HepG2 (cell line): ENCODE data around the gene CCDC142. TPM values are rescaled to one million over a fixed set of nuclear protein-coding genes. Genes with fewer than 3 reads are reported as not detected.

Experiments
- ARID3A ChIP-seq: IDR thresholded peaks from 2 replicates; pipeline ENCODE4 v1.6.1; 2012; ENCODE audit warnings: low read depth, low read length, improper control_type of control experiment
- CENPT ChIP-seq: sonication (generic); formaldehyde crosslinking; IDR thresholded peaks from 2 replicates; pipeline ENCODE4 v1.8.0; 2022; ENCODE audit warnings: low read depth, mild to moderate bottlenecking, moderate library complexity, missing genetic modification reagents
- CSRNP1 ChIP-seq: sonication (generic); formaldehyde crosslinking; IDR thresholded peaks from 2 replicates; pipeline ENCODE4 v1.8.1; 2023; ENCODE audit warnings: mild to moderate bottlenecking, missing genetic modification reagents
- ERF ChIP-seq: IDR thresholded peaks from 2 replicates; pipeline ENCODE4 v1.6.1; 2018; ENCODE audit warnings: missing biosample characterization, missing genetic modification reagents
- HMGA1 ChIP-seq: sonication (generic); formaldehyde crosslinking; conservative IDR thresholded peaks from 2 replicates; pipeline ENCODE4 v1.4.0; 2020; ENCODE audit warnings: missing genetic modification reagents
- MAFG ChIP-seq: sonication (generic); formaldehyde crosslinking; IDR thresholded peaks from 2 replicates; pipeline ENCODE4 v1.5.1; 2020; ENCODE audit warnings: mild to moderate bottlenecking, missing genetic modification reagents
- PHF20 ChIP-seq: sonication (generic); formaldehyde crosslinking; IDR thresholded peaks from 2 replicates; pipeline ENCODE4 v1.5.0; 2020; ENCODE audit warnings: mild to moderate bottlenecking, missing genetic modification reagents
- PHF5A ChIP-seq: IDR thresholded peaks from one replicate; pipeline ENCODE4 v1.6.1; 2018; ENCODE audit warnings: low read depth, missing genetic modification reagents; ENCODE audit not compliant: unreplicated experiment
- PLSCR1 ChIP-seq: sonication (generic); formaldehyde crosslinking; IDR thresholded peaks from 2 replicates; pipeline ENCODE4 v1.5.0; 2020; ENCODE audit warnings: missing genetic modification reagents, mild to moderate bottlenecking, borderline replicate concordance
- RXRB ChIP-seq: IDR thresholded peaks from 2 replicates; pipeline ENCODE4 v1.6.1; 2016; ENCODE audit warnings: borderline replicate concordance, missing genetic modification reagents, missing compliant biosample characterization
- SNAPC2 ChIP-seq: sonication (generic); formaldehyde crosslinking; IDR thresholded peaks from 2 replicates; pipeline ENCODE4 v1.8.1; 2022; ENCODE audit warnings: mild to moderate bottlenecking, missing genetic modification reagents
- ZBTB49 ChIP-seq: sonication (generic); formaldehyde crosslinking; IDR thresholded peaks from 2 replicates; pipeline ENCODE4 v1.4.0; 2020; ENCODE audit warnings: missing genetic modification reagents, borderline replicate concordance
- ZFP36 ChIP-seq: fragments of 150-350 bp; IDR thresholded peaks from 2 replicates; pipeline ENCODE4 v1.6.1; 2018; ENCODE audit warnings: borderline replicate concordance, low read length, low read depth; ENCODE audit not compliant: partially characterized antibody
- ZFP91 ChIP-seq: sonication (generic); formaldehyde crosslinking; IDR thresholded peaks from 2 replicates; pipeline ENCODE4 v1.9.0; 2022; ENCODE audit warnings: missing genetic modification reagents, mild to moderate bottlenecking, borderline replicate concordance
- ZNF138 ChIP-seq: sonication (generic); formaldehyde crosslinking; IDR thresholded peaks from 2 replicates; pipeline ENCODE4 v1.5.0; 2020; ENCODE audit warnings: mild to moderate bottlenecking, low read depth, missing genetic modification reagents
- ZNF546 ChIP-seq: sonication (generic); formaldehyde crosslinking; conservative IDR thresholded peaks from 2 replicates; pipeline ENCODE4 v1.8.1; 2023; ENCODE audit warnings: mild to moderate bottlenecking, missing genetic modification reagents
- ZNF629 ChIP-seq: sonication (generic); formaldehyde crosslinking; conservative IDR thresholded peaks from 2 replicates; pipeline ENCODE4 v1.5.0; 2020; ENCODE audit warnings: missing genetic modification reagents
- ZNF652 ChIP-seq: IDR thresholded peaks from 2 replicates; pipeline ENCODE4 v1.6.1; 2016; ENCODE audit warnings: low read depth, borderline replicate concordance
- ZNF780A ChIP-seq: sonication (generic); formaldehyde crosslinking; IDR thresholded peaks from 2 replicates; pipeline ENCODE4 v1.8.0; 2022; ENCODE audit warnings: mild to moderate bottlenecking, missing genetic modification reagents, moderate library complexity
- ZNF781 ChIP-seq: sonication (generic); formaldehyde crosslinking; IDR thresholded peaks from 2 replicates; pipeline ENCODE4 v1.5.1; 2020; ENCODE audit warnings: borderline replicate concordance, mild to moderate bottlenecking, missing genetic modification reagents; ENCODE audit errors: not compliant biosample characterization
- polyA plus RNA-seq, 8 experiments: library from polyadenylated mRNA; depleted of rRNA in 3 of 8; stranded (reverse) in 7 of 8; unstranded in 1 of 8; fragments of >200 nt; fragmentation: Illumina TruSeq in 4 of 8; extraction: Trizol in 4 of 8; gene quantifications; 2 replicates each; pipeline versions ENCODE4 v1.2.1 to v1.2.3, GENCODE V29; 2011 to 2016; ENCODE audit warnings: low read depth in 4 of 8, missing spikeins in 1 of 8, mixed read lengths in 1 of 8; ENCODE audit not compliant: insufficient read depth in 1 of 8
- total RNA-seq, 5 experiments: library from RNA; depleted of rRNA; stranded (reverse); fragments of >200 nt; fragmentation: Illumina TruSeq; extraction: Trizol; gene quantifications; 2 replicates each; pipeline ENCODE4 v1.2.3, GENCODE V29; 2016; ENCODE audit warnings: low read depth in 1 of 5

The CCDC142 gene
- total and polyA plus RNA-seq, 2 of the 13 experiments (the other 11 are each of a cell fraction or from before 2014, with no cell fraction given), result 14.7 to 30.4 TPM

GRCh38 chr2:74458132-74458937 lies 24.5 kb downstream of the CCDC142 start, which contains the start of gene WBP1 (continued):
- TF ChIP-seq ZBTB49 (no peak), MAFG (CRISPR knock-in tag) (no peak), CENPT (no peak), CSRNP1 (CRISPR knock-in tag) (no peak), SNAPC2 (CRISPR knock-in tag) (no peak; the same call in 1 of the 2 replicates), PHF20 (CRISPR knock-in tag) (no peak), HMGA1 (no peak), ZFP36 (no peak), PLSCR1 (no peak), PHF5A (CRISPR knock-in tag) (no peak), ZNF781 (CRISPR knock-in tag) (no peak), ERF (CRISPR knock-in tag) (no peak), ZNF652 (CRISPR knock-in tag) (no peak), ZNF780A (no peak), ZFP91 (peak; percentile 61; the same call in 1 of the 2 replicates), ZNF138 (CRISPR knock-in tag) (no peak), ARID3A (no peak), ZNF629 (CRISPR knock-in tag) (no peak), RXRB (CRISPR knock-in tag) (peak; percentile 42; the same call in 1 of the 2 replicates), ZNF546 (no peak)
